WTC11 (cell line): Measurements from ENCODE around the gene SRSF10.
"Not testable (repeated sequence)": the region's sequence is repeated elsewhere in the genome, so short reads cannot be mapped to it uniquely, and the experiment has no call there.

Experiments
- ATF1 ChIP-seq: sonication (generic); formaldehyde crosslinking; IDR thresholded peaks from 2 replicates; pipeline ENCODE4 v1.8.1; 2023; ENCODE audit warnings: mild to moderate bottlenecking, moderate library complexity, missing genetic modification reagents
- ATF2 ChIP-seq: sonication (generic); formaldehyde crosslinking; IDR thresholded peaks from 2 replicates; pipeline ENCODE4 v1.8.1; 2022; ENCODE audit warnings: low read depth, missing genetic modification reagents, borderline replicate concordance
- CREM ChIP-seq: sonication (generic); formaldehyde crosslinking; IDR thresholded peaks from 2 replicates; pipeline ENCODE4 v1.8.1; 2022; ENCODE audit warnings: mild to moderate bottlenecking, missing genetic modification reagents, moderate library complexity
- E2F5 ChIP-seq: sonication (generic); formaldehyde crosslinking; IDR thresholded peaks from 2 replicates; pipeline ENCODE4 v1.8.1; 2022; ENCODE audit warnings: mild to moderate bottlenecking, moderate library complexity, missing genetic modification reagents
- ETV6 ChIP-seq: sonication (generic); formaldehyde crosslinking; IDR thresholded peaks from 2 replicates; pipeline ENCODE4 v1.8.1; 2022; ENCODE audit warnings: mild to moderate bottlenecking, missing genetic modification reagents
- MAX ChIP-seq: sonication (generic); formaldehyde crosslinking; IDR thresholded peaks from 2 replicates; pipeline ENCODE4 v1.8.0; 2022; ENCODE audit warnings: mild to moderate bottlenecking, missing genetic modification reagents
- NFE2L1 ChIP-seq: sonication (generic); formaldehyde crosslinking; IDR thresholded peaks from 2 replicates; pipeline ENCODE4 v1.8.1; 2023; ENCODE audit warnings: missing genetic modification reagents
- SMAD4 ChIP-seq: sonication (generic); formaldehyde crosslinking; IDR thresholded peaks from 2 replicates; pipeline ENCODE4 v1.8.0; 2022; ENCODE audit warnings: mild to moderate bottlenecking, missing genetic modification reagents
- SP1 ChIP-seq: sonication (generic); formaldehyde crosslinking; conservative IDR thresholded peaks from 2 replicates; pipeline ENCODE4 v1.8.1; 2022; ENCODE audit warnings: missing genetic modification reagents
- TP53 ChIP-seq: sonication (generic); formaldehyde crosslinking; IDR thresholded peaks from 2 replicates; pipeline ENCODE4 v1.8.1; 2023; ENCODE audit warnings: mild to moderate bottlenecking, missing genetic modification reagents
- ZNF121 ChIP-seq: sonication (generic); formaldehyde crosslinking; IDR thresholded peaks from 2 replicates; pipeline ENCODE4 v1.8.0; 2023; ENCODE audit warnings: missing genetic modification reagents
- TF ChIP-seq, protein P1 (sequence below): fragments of 200-600 bp; IDR thresholded peaks from 2 replicates; pipeline ENCODE4 v1.8.0; 2022; ENCODE audit warnings: antibody characterized with exemption
- TF ChIP-seq, protein P2 (sequence below): sonication (generic); formaldehyde crosslinking; conservative IDR thresholded peaks from 2 replicates; pipeline ENCODE4 v1.8.1; 2023; ENCODE audit warnings: mild to moderate bottlenecking, low read depth, missing genetic modification reagents, moderate library complexity
- TF ChIP-seq, protein P3 (sequence below): fragments of 250-450 bp; sonication (Bioruptor Pico); IDR thresholded peaks from 2 replicates; pipeline ENCODE4 v1.9.0; 2021; ENCODE audit warnings: mild to moderate bottlenecking

- not testable (repeated sequence) for TF ChIP-seq ZNF121 (CRISPR knock-in tag); E2F5 (CRISPR knock-in tag); SP1 (CRISPR knock-in tag); TP53; ETV6 (CRISPR knock-in tag); NFE2L1 (CRISPR knock-in tag); ATF1 (CRISPR knock-in tag); SMAD4 (CRISPR knock-in tag); ATF2 (CRISPR knock-in tag); MAX (CRISPR knock-in tag); CREM (CRISPR knock-in tag)
- TF ChIP-seq, protein P1, sequence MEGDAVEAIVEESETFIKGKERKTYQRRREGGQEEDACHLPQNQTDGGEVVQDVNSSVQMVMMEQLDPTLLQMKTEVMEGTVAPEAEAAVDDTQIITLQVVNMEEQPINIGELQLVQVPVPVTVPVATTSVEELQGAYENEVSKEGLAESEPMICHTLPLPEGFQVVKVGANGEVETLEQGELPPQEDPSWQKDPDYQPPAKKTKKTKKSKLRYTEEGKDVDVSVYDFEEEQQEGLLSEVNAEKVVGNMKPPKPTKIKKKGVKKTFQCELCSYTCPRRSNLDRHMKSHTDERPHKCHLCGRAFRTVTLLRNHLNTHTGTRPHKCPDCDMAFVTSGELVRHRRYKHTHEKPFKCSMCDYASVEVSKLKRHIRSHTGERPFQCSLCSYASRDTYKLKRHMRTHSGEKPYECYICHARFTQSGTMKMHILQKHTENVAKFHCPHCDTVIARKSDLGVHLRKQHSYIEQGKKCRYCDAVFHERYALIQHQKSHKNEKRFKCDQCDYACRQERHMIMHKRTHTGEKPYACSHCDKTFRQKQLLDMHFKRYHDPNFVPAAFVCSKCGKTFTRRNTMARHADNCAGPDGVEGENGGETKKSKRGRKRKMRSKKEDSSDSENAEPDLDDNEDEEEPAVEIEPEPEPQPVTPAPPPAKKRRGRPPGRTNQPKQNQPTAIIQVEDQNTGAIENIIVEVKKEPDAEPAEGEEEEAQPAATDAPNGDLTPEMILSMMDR: not testable (repeated sequence)
- TF ChIP-seq, protein P2, sequence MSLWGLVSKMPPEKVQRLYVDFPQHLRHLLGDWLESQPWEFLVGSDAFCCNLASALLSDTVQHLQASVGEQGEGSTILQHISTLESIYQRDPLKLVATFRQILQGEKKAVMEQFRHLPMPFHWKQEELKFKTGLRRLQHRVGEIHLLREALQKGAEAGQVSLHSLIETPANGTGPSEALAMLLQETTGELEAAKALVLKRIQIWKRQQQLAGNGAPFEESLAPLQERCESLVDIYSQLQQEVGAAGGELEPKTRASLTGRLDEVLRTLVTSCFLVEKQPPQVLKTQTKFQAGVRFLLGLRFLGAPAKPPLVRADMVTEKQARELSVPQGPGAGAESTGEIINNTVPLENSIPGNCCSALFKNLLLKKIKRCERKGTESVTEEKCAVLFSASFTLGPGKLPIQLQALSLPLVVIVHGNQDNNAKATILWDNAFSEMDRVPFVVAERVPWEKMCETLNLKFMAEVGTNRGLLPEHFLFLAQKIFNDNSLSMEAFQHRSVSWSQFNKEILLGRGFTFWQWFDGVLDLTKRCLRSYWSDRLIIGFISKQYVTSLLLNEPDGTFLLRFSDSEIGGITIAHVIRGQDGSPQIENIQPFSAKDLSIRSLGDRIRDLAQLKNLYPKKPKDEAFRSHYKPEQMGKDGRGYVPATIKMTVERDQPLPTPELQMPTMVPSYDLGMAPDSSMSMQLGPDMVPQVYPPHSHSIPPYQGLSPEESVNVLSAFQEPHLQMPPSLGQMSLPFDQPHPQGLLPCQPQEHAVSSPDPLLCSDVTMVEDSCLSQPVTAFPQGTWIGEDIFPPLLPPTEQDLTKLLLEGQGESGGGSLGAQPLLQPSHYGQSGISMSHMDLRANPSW (CRISPR knock-in tag): not testable (repeated sequence)
- TF ChIP-seq, protein P3, sequence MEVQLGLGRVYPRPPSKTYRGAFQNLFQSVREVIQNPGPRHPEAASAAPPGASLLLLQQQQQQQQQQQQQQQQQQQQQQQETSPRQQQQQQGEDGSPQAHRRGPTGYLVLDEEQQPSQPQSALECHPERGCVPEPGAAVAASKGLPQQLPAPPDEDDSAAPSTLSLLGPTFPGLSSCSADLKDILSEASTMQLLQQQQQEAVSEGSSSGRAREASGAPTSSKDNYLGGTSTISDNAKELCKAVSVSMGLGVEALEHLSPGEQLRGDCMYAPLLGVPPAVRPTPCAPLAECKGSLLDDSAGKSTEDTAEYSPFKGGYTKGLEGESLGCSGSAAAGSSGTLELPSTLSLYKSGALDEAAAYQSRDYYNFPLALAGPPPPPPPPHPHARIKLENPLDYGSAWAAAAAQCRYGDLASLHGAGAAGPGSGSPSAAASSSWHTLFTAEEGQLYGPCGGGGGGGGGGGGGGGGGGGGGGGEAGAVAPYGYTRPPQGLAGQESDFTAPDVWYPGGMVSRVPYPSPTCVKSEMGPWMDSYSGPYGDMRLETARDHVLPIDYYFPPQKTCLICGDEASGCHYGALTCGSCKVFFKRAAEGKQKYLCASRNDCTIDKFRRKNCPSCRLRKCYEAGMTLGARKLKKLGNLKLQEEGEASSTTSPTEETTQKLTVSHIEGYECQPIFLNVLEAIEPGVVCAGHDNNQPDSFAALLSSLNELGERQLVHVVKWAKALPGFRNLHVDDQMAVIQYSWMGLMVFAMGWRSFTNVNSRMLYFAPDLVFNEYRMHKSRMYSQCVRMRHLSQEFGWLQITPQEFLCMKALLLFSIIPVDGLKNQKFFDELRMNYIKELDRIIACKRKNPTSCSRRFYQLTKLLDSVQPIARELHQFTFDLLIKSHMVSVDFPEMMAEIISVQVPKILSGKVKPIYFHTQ (CRISPR knock-in tag): not testable (repeated sequence)
Measured at GRCh38 chr1:24012878-24013277, 32.8 kb upstream of the SRSF10 start.
